SK-N-MC (cell line): Measurements from ENCODE around the gene PLPP6.

Source experiments
- DNase-seq: peaks from one replicate; pipeline ENCODE4 v3.0.0-alpha.2; 2011; ENCODE audit warnings: low read depth, low spot score
- H3K27ac ChIP-seq: fragments of 200-600 bp; sonication (generic); 2 replicates; pipeline ENCODE4 v1.5.1; 2016; ENCODE audit warnings: mixed run types
- H3K36me3 ChIP-seq: fragments of 200-600 bp; sonication (generic); 2 replicates; pipeline ENCODE4 v1.6.1; 2017; ENCODE audit warnings: antibody characterized with exemption, low read length, mixed read lengths; ENCODE audit not compliant: insufficient read depth
- H3K4me3 ChIP-seq: fragments of 200-600 bp; sonication (generic); 2 replicates; pipeline ENCODE4 v1.5.1; 2016
- H3K9ac ChIP-seq: fragments of 200-600 bp; sonication (generic); 2 replicates; pipeline ENCODE4 v1.8.0; 2017; ENCODE audit warnings: mixed run types, mixed read lengths; ENCODE audit not compliant: insufficient read length
- H3K9me3 ChIP-seq: fragments of 200-600 bp; sonication (generic); 2 replicates; pipeline ENCODE4 v1.6.1; 2017; ENCODE audit warnings: low read depth, mild to moderate bottlenecking, antibody characterized with exemption, low read length, moderate library complexity, mixed read lengths
- EZH2 ChIP-seq: fragments of 200-600 bp; sonication (generic); IDR thresholded peaks from one replicate; pipeline ENCODE4 v1.6.1; 2017; ENCODE audit warnings: antibody characterized with exemption
- FOXP2 ChIP-seq: optimal IDR thresholded peaks from 2 replicates; pipeline ENCODE3; 2011; ENCODE audit warnings: mild to moderate bottlenecking, moderate library complexity; ENCODE audit not compliant: insufficient read depth; ENCODE audit errors: extremely low read length, control extremely low read depth
- POLR2AphosphoS5 ChIP-seq: IDR thresholded peaks from 2 replicates; pipeline ENCODE4 v1.6.1; 2012; ENCODE audit warnings: mild to moderate bottlenecking, low read depth, low read length, borderline replicate concordance

Gene PLPP6

GRCh38 chr9:4662108-4662988 lies at the start of gene PLPP6:
Gene PLPP6 (plus strand): TSS chr9:4662294. CDS start chr9:4662376, 82 bp downstream.
- Histone ChIP-seq H3K4me3 (peak within 1 kb of the TSS; percentile 88), H3K9me3 (no peaks in the 10 kb centered on the region), H3K36me3 (peaks cover 11% of the 10 kb centered on the region; the same call in 1 of the 2 replicates), H3K27ac (peak within 1 kb of the TSS; percentile 96), H3K9ac (peak within 1 kb of the TSS; percentile 91)
- TF ChIP-seq FOXP2 = no peak
- peak; percentile 51; the same call in 1 of the 2 replicates for TF ChIP-seq POLR2AphosphoS5
- TF ChIP-seq EZH2 = no peak
- DNase-seq = no peak

GRCh38 chr9:4614627-4615026 lies 47.5 kb upstream of the PLPP6 start:
- no peak for DNase-seq
- TF ChIP-seq EZH2 (no peak), POLR2AphosphoS5 (no peak), FOXP2 (no peak)

GRCh38 chr9:4615251-4615650 lies 46.8 kb upstream of the PLPP6 start:
- DNase-seq = no peak
- TF ChIP-seq POLR2AphosphoS5 (no peak), EZH2 (no peak)
- H3K27ac ChIP-seq = no peak overlapping the region
- H3K4me3 ChIP-seq = no peak overlapping the region
- peaks cover 23% of the 10 kb centered on the region for H3K36me3 ChIP-seq
- H3K9ac ChIP-seq = no peak overlapping the region
- no peaks in the 10 kb centered on the region for H3K9me3 ChIP-seq

More at GRCh38 chr9:4614627-4615026, 47.5 kb upstream of the PLPP6 start:
- Histone ChIP-seq H3K9me3 (no peaks in the 10 kb centered on the region), H3K36me3 (peaks cover 17% of the 10 kb centered on the region), H3K27ac (no peak overlapping the region), H3K9ac (no peak overlapping the region), H3K4me3 (no peak overlapping the region)

- Histone ChIP-seq H3K4me3 (no peak overlapping the region), H3K27ac (no peak overlapping the region), H3K9ac (no peak overlapping the region), H3K36me3 (peaks cover 28% of the 10 kb centered on the region), H3K9me3 (no peaks in the 10 kb centered on the region)
- no peak for DNase-seq
- TF ChIP-seq EZH2 (no peak), POLR2AphosphoS5 (no peak), FOXP2 (no peak)
These were observed 46.3 kb upstream of the PLPP6 start for GRCh38 chr9:4615778-4616177.

- Histone ChIP-seq H3K9me3 (no peaks in the 10 kb centered on the region), H3K27ac (no peak overlapping the region), H3K4me3 (no peak overlapping the region), H3K36me3 (peaks cover 45% of the 10 kb centered on the region), H3K9ac (no peak overlapping the region)
- DNase-seq = no peak
- TF ChIP-seq FOXP2 (no peak), EZH2 (no peak), POLR2AphosphoS5 (no peak)
These were observed 44.3 kb upstream of the PLPP6 start for GRCh38 chr9:4617752-4618151.

GRCh38 chr9:4618700-4619099 lies 43.4 kb upstream of the PLPP6 start:
- Histone ChIP-seq H3K9ac (no peak overlapping the region), H3K9me3 (no peaks in the 10 kb centered on the region), H3K27ac (no peak overlapping the region), H3K4me3 (no peak overlapping the region), H3K36me3 (peaks cover 46% of the 10 kb centered on the region)
- DNase-seq = no peak
- TF ChIP-seq FOXP2 (no peak), EZH2 (no peak), POLR2AphosphoS5 (no peak)

- TF ChIP-seq POLR2AphosphoS5 = no peak
- TF ChIP-seq FOXP2 = no peak
- TF ChIP-seq EZH2 = no peak
These were observed 41.9 kb upstream of the PLPP6 start for GRCh38 chr9:4620057-4620765.

GRCh38 chr9:4620881-4621555 lies 41.1 kb upstream of the PLPP6 start:
- no peak for DNase-seq
- peaks cover 50% of the 10 kb centered on the region for H3K36me3 ChIP-seq
- H3K27ac ChIP-seq = no peak overlapping the region

More at GRCh38 chr9:4620057-4620765, 41.9 kb upstream of the PLPP6 start:
- Histone ChIP-seq H3K4me3 (no peak overlapping the region), H3K27ac (no peak overlapping the region), H3K36me3 (peaks cover 49% of the 10 kb centered on the region), H3K9ac (no peak overlapping the region), H3K9me3 (no peaks in the 10 kb centered on the region)
- DNase-seq = no peak

More at GRCh38 chr9:4620881-4621555, 41.1 kb upstream of the PLPP6 start:
- TF ChIP-seq POLR2AphosphoS5 = no peak
- no peak for TF ChIP-seq EZH2
- no peak for TF ChIP-seq FOXP2
- Histone ChIP-seq H3K4me3 (no peak overlapping the region), H3K9me3 (no peaks in the 10 kb centered on the region), H3K9ac (no peak overlapping the region)
